Caco-2 (cell line): ENCODE measurements around the gene LRGUK. TPM values are rescaled to one million over a fixed set of nuclear protein-coding genes. Genes with fewer than 3 reads are reported as not detected.

Experiments used
- BruUV-seq: library from RNA; stranded (reverse); fragments of 400-500 nt; replicated peaks from 2 replicates; lab custom pipeline; 2021; lab: Mats Ljungman, UMichigan
- CTCF ChIA-PET: fragments of 300-600 bp; sonication (Branson Sonifier 250); formaldehyde crosslinking; loops from one replicate; lab custom pipeline; 2022; ENCODE audit warnings: antibody characterized with exemption; lab: Charles Lee
- POLR2A ChIA-PET: fragments of 300-600 bp; sonication (Branson Sonifier 250); formaldehyde crosslinking; loops from one replicate; lab custom pipeline; 2022; ENCODE audit warnings: antibody characterized with exemption; lab: Charles Lee
- DNase-seq, 2 experiments: peaks; one replicate each; pipeline versions ENCODE4 v3.0.0 to v3.0.0-alpha.2; 2020 to 2022
- H3K27me3 ChIP-seq: replicated peaks from 2 replicates; pipeline ENCODE4 v1.6.0; 2011; ENCODE audit warnings: low read length; ENCODE audit not compliant: control insufficient read depth, insufficient read depth
- H3K36me3 ChIP-seq: 2 replicates; pipeline ENCODE4 v1.5.1; 2011; ENCODE audit warnings: low read length; ENCODE audit not compliant: control insufficient read depth, insufficient read depth
- H3K4me1 ChIP-seq: fragments of 250-450 bp; sonication (Bioruptor Pico); 2 replicates; pipeline ENCODE4 v1.5.1; 2020; ENCODE audit warnings: mild to moderate bottlenecking
- H3K4me3 ChIP-seq: 2 replicates; pipeline ENCODE4 v1.5.1; 2011; ENCODE audit warnings: low read depth, mild to moderate bottlenecking, control low read depth, low read length
- H3K9me3 ChIP-seq: fragments of 250-450 bp; sonication (Bioruptor Pico); 2 replicates; pipeline ENCODE4 v1.5.1; 2020; ENCODE audit warnings: mild to moderate bottlenecking, moderate library complexity
- H3K27ac Mint-ChIP-seq: one replicate; pipeline ENCODE4 v1.8.0; 2022; ENCODE audit warnings: mixed read lengths; ENCODE audit not compliant: unreplicated experiment
- H3K27me3 Mint-ChIP-seq: one replicate; pipeline ENCODE4 v1.8.0; 2022; ENCODE audit warnings: mixed read lengths; ENCODE audit not compliant: insufficient read depth, unreplicated experiment
- H3K36me3 Mint-ChIP-seq: one replicate; pipeline ENCODE4 v1.8.0; 2022; ENCODE audit warnings: mild to moderate bottlenecking, mixed read lengths; ENCODE audit not compliant: insufficient read depth, unreplicated experiment
- H3K4me1 Mint-ChIP-seq: one replicate; pipeline ENCODE4 v1.8.0; 2022; ENCODE audit warnings: low read depth, mixed read lengths; ENCODE audit not compliant: unreplicated experiment
- H3K4me3 Mint-ChIP-seq: one replicate; pipeline ENCODE4 v1.8.0; 2022; ENCODE audit warnings: mild to moderate bottlenecking, moderate library complexity, mixed read lengths; ENCODE audit not compliant: unreplicated experiment
- H3K9me3 Mint-ChIP-seq: one replicate; pipeline ENCODE4 v1.8.0; 2022; ENCODE audit warnings: mixed read lengths; ENCODE audit not compliant: unreplicated experiment
- CTCF ChIP-seq, 2 experiments: fragments of 200-600 bp in 1 of 2; IDR thresholded peaks; 1 replicate in 1 of 2; 2 replicates in 1 of 2; pipeline versions ENCODE4 v1.5.1 to v1.8.0; 2011 to 2022; ENCODE audit warnings: antibody characterized with exemption in 1 of 2, control low read depth in 1 of 2, inconsistent platforms in 1 of 2, low read depth in 1 of 2, low read length in 1 of 2, mild to moderate bottlenecking in 1 of 2, moderate library complexity in 1 of 2; ENCODE audit not compliant: insufficient read depth in 1 of 2, severe bottlenecking in 1 of 2, unreplicated experiment in 1 of 2
- intact Hi-C: fragments of 100-400 bp; cut with micrococcal nuclease; formaldehyde crosslinking; loops from one replicate; pipeline ENCODE4 v1.10.0; 2022; ENCODE audit not compliant: unreplicated experiment
- total RNA-seq: library from RNA; stranded (reverse); gene quantifications from 2 replicates; pipeline ENCODE4 v1.2.3, GENCODE V29; 2022

Gene LRGUK
- total RNA-seq, 1 experiment from 2014 or later = 0.09 TPM

DNA sequence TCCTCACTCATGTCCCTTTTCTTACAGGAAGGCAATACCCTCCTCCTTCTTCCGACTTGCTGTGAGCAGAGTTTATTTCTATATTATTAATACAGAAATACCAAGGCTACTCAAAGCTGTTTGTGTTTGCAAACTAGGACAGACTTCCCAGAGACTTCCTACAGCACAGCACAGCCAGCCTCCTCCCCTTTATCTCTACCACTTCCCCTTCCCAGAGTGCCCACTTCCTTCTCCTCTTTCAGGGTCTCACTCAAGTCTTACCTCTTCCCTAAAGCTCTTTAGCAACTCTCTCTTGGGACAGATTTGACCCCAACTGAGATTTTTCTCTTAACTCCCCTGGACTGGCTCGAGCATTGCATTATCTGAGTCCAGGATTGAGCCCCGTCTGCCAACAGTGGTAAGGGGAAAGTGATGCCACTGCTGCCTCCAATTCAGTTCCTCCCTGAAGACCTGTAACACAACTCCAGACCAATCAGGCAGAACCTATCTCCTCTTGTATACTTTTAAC lies 5.5 kb upstream of the LRGUK start:
- Histone ChIP-seq H3K4me1 (no peaks in the 10 kb centered on the region), H3K4me3 (no peak overlapping the region), H3K27me3 (no peaks in the 10 kb centered on the region; the same call in 1 of the 2 replicates), H3K9me3 (no peaks in the 10 kb centered on the region), H3K36me3 (no peaks in the 10 kb centered on the region)
- no peak overlapping the region for H3K27ac Mint-ChIP-seq
- BruUV-seq = no TSS peak
- intact Hi-C loops = no loop called here
- ChIA-PET CTCF (no interaction called here), POLR2A (no interaction called here)
- no peak for TF ChIP-seq CTCF (IDR thresholded peaks at IDR 0.05; ENCODE audit: insufficient read depth in 1 of 2, low read depth in 1 of 2, low read length in 1 of 2, severe bottlenecking in 1 of 2, unreplicated experiment in 1 of 2)
- no peaks in the 10 kb centered on the region for H3K36me3 Mint-ChIP-seq
- no peak for DNase-seq
- no peaks in the 10 kb centered on the region for H3K9me3 Mint-ChIP-seq
- no peak overlapping the region for H3K4me3 Mint-ChIP-seq
- peaks cover 16% of the 10 kb centered on the region for H3K27me3 Mint-ChIP-seq
- no peaks in the 10 kb centered on the region for H3K4me1 Mint-ChIP-seq

- TF ChIP-seq CTCF (IDR thresholded peaks at IDR 0.05; ENCODE audit: insufficient read depth in 1 of 2, low read depth in 1 of 2, low read length in 1 of 2, severe bottlenecking in 1 of 2, unreplicated experiment in 1 of 2) = no peak
- Mint-ChIP-seq H3K27ac (no peak overlapping the region), H3K4me3 (no peak overlapping the region), H3K27me3 (peaks cover 16% of the 10 kb centered on the region), H3K9me3 (no peaks in the 10 kb centered on the region), H3K4me1 (peaks cover 6% of the 10 kb centered on the region), H3K36me3 (no peaks in the 10 kb centered on the region)
- no TSS peak for BruUV-seq
- H3K9me3 ChIP-seq = no peaks in the 10 kb centered on the region
- intact Hi-C loops = no loop called here
- ChIA-PET POLR2A (no interaction called here), CTCF (no interaction called here)
- no peaks in the 10 kb centered on the region; the same call in 1 of the 2 replicates for H3K27me3 ChIP-seq
- no peaks in the 10 kb centered on the region for H3K36me3 ChIP-seq
- H3K4me1 ChIP-seq = no peaks in the 10 kb centered on the region
- DNase-seq = no peak
- H3K4me3 ChIP-seq = no peak overlapping the region
Observed at GRCh38 chr7:134122980-134123379, 4.2 kb upstream of the LRGUK start.

GRCh38 chr7:134126146-134126545 lies 994 bp upstream of the LRGUK start:
- no peak for TF ChIP-seq CTCF (IDR thresholded peaks at IDR 0.05; ENCODE audit: insufficient read depth in 1 of 2, low read depth in 1 of 2, low read length in 1 of 2, severe bottlenecking in 1 of 2, unreplicated experiment in 1 of 2)
- H3K27me3 Mint-ChIP-seq = peaks cover 26% of the 10 kb centered on the region
- no peak overlapping the region for H3K4me3 ChIP-seq
- no peaks in the 10 kb centered on the region for H3K4me1 ChIP-seq
- no peak for DNase-seq
- H3K36me3 Mint-ChIP-seq = no peaks in the 10 kb centered on the region
- H3K9me3 Mint-ChIP-seq = no peaks in the 10 kb centered on the region
- POLR2A ChIA-PET = no interaction called here
- H3K4me3 Mint-ChIP-seq = no peak overlapping the region
- peaks cover 7% of the 10 kb centered on the region for H3K4me1 Mint-ChIP-seq
- no peak overlapping the region for H3K27ac Mint-ChIP-seq
- no peaks in the 10 kb centered on the region; the same call in 1 of the 2 replicates for H3K27me3 ChIP-seq
- H3K9me3 ChIP-seq = no peaks in the 10 kb centered on the region
- no peaks in the 10 kb centered on the region for H3K36me3 ChIP-seq
- no TSS peak for BruUV-seq
- CTCF ChIA-PET = no interaction called here
- intact Hi-C loops = no loop called here
